ENCODE measurements around the gene MRPL52.
"Not testable (repeated sequence)": the region's sequence is repeated elsewhere in the genome, so short reads cannot be mapped to it uniquely, and the experiment has no call there.

Gene MRPL52

GRCh38 chr14:22839159-22839779 is 9.6 kb downstream of the MRPL52 start:
- no peak for DNase-seq

GRCh38 chr14:22841311-22841710 is 11.6 kb downstream of the MRPL52 start:
- no peak for DNase-seq

- no peak for DNase-seq
Observed at GRCh38 chr14:22841769-22842168, 12.1 kb downstream of the MRPL52 start.

GRCh38 chr14:22842211-22843122 is 12.8 kb downstream of the MRPL52 start:
- no peak for DNase-seq

- no peak for DNase-seq
Observed at GRCh38 chr14:22843123-22843925, 13.6 kb downstream of the MRPL52 start.

- DNase-seq, result no peak
Observed at GRCh38 chr14:22844221-22845102, 14.8 kb downstream of the MRPL52 start.

- no peak for DNase-seq
Observed at GRCh38 chr14:22845103-22845394, 15.4 kb downstream of the MRPL52 start.

GRCh38 chr14:22845821-22846625 is 16.3 kb downstream of the MRPL52 start:
- DNase-seq, result no peak

GRCh38 chr14:22846811-22847307 is 17.2 kb downstream of the MRPL52 start:
- no peak for DNase-seq

- DNase-seq, result no peak
Observed at GRCh38 chr14:22847661-22848341, 18.1 kb downstream of the MRPL52 start.

- no peak for DNase-seq
Observed at GRCh38 chr14:22848351-22849164, 18.9 kb downstream of the MRPL52 start.

GRCh38 chr14:22849212-22849819 is 19.6 kb downstream of the MRPL52 start:
- DNase-seq, result no peak

- no peak for DNase-seq
Observed at GRCh38 chr14:22850944-22851764, 21.5 kb downstream of the MRPL52 start.

GRCh38 chr14:22852178-22852577 is 22.5 kb downstream of the MRPL52 start:
- DNase-seq, result not testable (repeated sequence)

- DNase-seq, result no peak
Observed at GRCh38 chr14:22852599-22852939, 22.9 kb downstream of the MRPL52 start.

GRCh38 chr14:22852940-22853767 is 23.5 kb downstream of the MRPL52 start:
- DNase-seq, result peak; percentile 93

- DNase-seq, result not testable (repeated sequence)
Observed at GRCh38 chr14:22854296-22854695, 24.6 kb downstream of the MRPL52 start.
